UCSD-AML1 (cell line): ENCODE measurements around the gene METAP2.

Experiments used
- DNase-seq: peaks from one replicate; lab custom pipeline; 2025; ENCODE audit not compliant: unreplicated experiment; lab: John Stamatoyannopoulos, UW

The METAP2 gene

DNA sequence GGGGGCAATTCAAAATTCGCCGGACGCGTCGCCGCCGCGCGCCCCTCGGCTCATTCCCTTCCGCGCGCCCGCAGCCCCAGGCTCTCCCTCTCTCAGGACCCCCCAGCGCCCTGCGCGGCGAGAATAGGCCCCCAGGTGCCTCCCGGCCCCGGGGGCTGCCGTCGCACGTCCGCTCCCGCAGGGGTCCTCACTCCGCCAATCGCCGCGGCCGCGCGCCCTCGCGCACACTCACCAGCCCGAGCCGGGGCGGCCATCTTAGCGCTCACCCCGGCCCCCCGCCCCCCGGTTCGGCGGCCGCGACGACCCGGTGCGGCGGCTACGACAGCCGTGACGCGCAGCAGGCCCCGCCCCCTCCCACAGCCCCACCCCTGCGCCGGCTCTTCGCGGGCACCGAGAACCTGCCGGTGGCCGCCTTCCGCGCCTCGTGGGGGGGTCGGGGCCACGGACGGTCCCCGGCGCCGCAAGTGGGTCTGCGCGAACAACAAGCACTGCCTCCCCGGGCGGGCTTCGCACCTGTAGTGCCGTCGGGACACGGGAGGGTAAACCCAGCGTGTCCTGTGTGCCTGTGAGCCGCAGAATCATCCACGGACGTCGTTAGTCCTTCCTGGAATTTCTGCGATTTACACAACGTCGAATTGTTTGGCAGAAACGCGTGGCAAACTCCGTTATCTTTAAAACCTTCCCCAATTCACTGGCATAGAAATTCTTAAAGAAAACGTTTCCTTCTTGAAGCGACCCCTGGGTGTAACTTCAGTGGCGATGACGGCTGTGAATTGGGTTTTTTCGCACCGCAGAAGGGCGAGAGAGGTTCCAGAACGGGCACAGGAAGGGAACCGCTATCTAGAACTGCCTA is 74.8 kb downstream of the METAP2 start:
- no peak for DNase-seq

DNA sequence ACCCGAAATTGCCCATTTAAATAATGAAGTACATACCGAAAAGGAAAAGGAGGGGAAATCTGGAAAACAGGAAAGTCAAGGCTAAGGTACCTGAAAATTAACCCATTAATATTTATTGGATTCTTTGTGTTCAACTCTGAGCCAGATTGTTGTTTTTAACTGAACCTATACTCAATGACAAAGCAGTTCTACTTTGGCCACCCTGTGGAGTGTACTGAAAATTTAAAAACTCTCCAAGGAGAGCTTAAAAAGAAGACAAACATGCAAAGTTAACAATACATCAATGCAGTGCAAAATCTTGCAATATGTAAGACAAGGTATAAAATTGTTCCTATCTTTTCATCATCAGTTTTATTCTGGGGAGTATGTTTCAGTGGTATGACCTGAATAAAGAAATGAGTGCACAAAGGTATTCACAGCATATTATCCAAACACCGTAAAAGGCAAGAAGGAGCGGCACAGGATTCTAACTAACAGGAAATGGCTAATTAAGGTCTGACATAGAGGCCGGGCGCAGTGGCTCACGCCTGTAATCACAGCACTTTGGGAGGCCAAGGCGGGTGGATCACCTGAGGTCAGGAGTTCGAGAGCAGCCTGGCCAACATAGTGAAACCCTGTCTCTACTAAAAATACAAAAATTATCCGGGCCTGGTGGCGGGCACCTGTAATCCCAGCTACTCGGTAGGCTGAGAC is 75.6 kb downstream of the METAP2 start:
- no peak for DNase-seq

DNA sequence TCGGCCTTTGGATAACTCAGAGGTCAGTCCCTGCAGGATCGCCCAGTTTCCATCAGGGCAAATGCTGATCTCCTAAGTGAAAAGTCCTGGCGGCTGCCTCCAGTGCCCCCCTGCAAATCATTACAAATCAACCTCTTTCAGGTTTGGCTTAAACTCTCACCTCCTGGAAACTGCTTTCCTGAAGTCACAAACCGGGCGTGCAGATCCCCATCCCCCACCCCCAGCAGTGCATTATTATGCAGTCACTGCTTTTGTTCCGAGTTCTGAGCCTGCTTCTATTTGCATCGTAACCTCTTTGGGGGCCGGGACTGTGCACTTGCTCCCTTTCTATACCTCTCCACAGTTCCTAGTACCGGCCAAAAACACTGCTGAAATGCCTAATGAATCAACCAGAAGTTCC is 77.4 kb downstream of the METAP2 start, which contains the start of gene USP44:
Gene USP44 (minus strand): TSS at position 172 of the 400 bp plus-strand sequence. CDS start 17,220 bp downstream, outside the sequence.
- DNase-seq: no peak

DNA sequence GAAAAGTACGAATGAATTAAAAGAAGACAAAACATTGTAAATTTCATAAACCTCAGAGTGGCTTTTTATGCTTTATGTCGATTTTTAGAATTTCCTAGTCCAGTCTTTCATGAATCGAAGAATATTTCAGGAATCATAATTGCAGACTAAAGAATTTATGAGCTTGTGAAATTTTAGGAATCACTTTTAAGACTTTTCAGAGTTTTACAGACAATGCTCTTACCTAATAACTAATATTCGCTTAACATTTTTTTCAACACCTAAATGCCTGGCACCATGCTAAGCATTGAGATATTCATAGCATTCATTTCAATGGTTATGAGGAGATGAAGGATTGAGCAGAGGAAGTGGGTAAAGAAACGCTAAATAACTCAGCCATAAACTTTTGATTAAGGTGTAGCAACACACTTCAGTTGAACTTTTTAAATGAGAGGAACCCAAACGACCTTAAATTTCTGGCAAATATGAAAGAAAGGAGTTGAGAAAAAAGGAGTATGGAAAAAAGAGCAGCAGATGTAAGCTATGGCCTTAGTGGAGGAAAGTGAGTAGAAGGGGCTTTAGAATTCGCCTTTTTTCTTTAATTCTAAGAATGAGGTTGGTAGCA is 78.1 kb downstream of the METAP2 start:
- DNase-seq: no peak

DNA sequence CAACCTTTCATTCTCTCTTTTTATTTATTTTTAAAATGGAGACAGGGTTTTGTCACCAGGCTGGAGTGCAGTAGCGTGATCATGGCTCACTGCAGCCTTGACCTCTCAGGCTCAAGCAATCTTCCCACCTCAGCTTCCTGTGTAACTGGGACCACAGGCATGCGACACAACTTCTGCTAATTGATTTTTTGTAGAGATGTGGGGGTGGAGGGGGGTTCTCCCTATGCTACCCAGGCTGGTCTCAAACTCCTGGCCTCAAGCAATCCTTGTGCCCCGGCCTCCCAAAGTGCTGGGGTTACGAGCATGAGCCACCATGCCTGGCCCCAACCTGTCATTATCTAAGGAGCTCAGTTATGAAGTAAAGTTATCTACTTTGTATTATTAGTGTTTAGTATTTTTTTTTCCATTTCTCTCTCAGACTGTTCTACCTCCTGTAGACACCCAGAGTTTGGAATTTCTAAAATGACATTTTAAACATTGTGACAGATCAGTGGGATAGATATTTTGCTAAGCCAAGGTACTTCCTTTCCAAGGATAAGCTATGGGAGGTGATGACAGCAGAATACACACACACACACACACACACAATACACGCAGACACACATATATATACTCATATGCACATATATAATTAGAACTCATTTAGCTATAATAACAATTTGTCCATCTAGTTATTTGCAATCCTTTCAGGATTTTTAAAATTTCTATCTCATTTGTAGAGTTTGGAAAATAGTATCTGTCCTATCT is 79.4 kb downstream of the METAP2 start:
- DNase-seq: peak; percentile 29

DNA sequence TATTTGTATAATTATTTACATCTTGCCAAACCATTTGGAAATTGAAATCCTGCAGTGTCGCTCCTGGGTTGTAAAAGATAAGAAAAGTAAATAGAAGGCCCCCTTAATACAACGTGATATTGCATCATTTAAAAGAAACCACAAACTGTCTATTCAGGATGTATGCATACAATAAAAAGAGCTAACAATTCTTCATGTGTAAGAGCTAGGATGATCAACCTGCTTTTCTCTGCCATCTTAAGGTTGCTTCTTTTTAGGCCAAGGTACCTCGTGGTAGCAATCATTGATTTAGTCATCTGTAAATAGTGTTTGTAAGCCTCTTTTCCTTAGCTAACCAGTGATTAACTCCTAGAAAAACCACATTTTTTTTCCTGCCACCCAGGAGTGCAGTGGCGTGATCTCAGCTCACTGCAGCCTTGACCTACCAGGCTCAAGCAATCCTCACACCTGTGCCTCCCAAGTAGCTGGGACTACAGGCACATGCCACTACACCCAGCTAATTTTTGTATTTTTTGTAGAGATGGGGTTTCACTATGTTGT is 80.7 kb downstream of the METAP2 start:
- DNase-seq: no peak

DNA sequence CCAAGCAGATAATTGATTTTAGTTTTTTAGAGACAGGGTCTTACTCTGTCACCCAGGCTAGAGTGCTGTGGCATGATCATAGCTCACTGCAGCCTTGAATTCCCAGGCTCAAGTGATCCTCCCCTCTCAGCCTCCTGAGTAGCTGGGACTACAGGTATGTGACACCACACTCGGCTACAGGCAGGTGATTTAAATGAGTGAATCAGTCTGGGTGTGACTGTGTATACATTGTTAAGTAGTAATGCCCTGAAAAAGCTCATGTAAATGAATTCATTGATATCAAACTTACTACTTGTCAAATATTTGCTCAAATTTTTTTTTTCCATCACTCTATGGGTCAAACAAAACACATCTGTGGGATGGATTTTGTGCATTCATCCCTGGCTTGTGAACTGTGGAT is 83.7 kb downstream of the METAP2 start:
- no peak for DNase-seq
